ENCODE data around the gene ZNF385B.
"Not testable (repeated sequence)": the region's sequence is repeated elsewhere in the genome, so short reads cannot be mapped to it uniquely, and the experiment has no call there.

The ZNF385B gene

GRCh38 chr2:179861416-179862067 lies at the start of gene ZNF385B:
ZNF385B (minus strand) TSS chr2:179861612.
- no peak for DNase-seq

GRCh38 chr2:179910735-179911113 lies 49.3 kb upstream of the ZNF385B start:
- no peak for DNase-seq

GRCh38 chr2:179909845-179910734 lies 48.7 kb upstream of the ZNF385B start:
- no peak for DNase-seq

GRCh38 chr2:179900655-179901054 lies 39.2 kb upstream of the ZNF385B start:
- no peak for DNase-seq

GRCh38 chr2:179899666-179900065 lies 38.3 kb upstream of the ZNF385B start:
- no peak for DNase-seq

GRCh38 chr2:179898873-179899272 lies 37.5 kb upstream of the ZNF385B start:
- DNase-seq = no peak

GRCh38 chr2:179893616-179894015 lies 32.2 kb upstream of the ZNF385B start:
- no peak for DNase-seq

GRCh38 chr2:179891237-179891636 lies 29.8 kb upstream of the ZNF385B start:
- no peak for DNase-seq

GRCh38 chr2:179890666-179891065 lies 29.3 kb upstream of the ZNF385B start:
- no peak for DNase-seq

- DNase-seq = not testable (repeated sequence)
These were observed 27.2 kb upstream of the ZNF385B start for GRCh38 chr2:179888642-179889041.

GRCh38 chr2:179884193-179884592 lies 22.8 kb upstream of the ZNF385B start:
- DNase-seq = no peak

- DNase-seq = no peak
These were observed 21.7 kb upstream of the ZNF385B start for GRCh38 chr2:179882851-179883806.

- no peak for DNase-seq
These were observed 16.4 kb upstream of the ZNF385B start for GRCh38 chr2:179877601-179878364.

- no peak for DNase-seq
These were observed 14.9 kb upstream of the ZNF385B start for GRCh38 chr2:179876266-179876665.

GRCh38 chr2:179875864-179876263 lies 14.5 kb upstream of the ZNF385B start:
- DNase-seq = no peak

GRCh38 chr2:179862898-179863458 lies 1.6 kb upstream of the ZNF385B start:
- no peak for DNase-seq

- DNase-seq = no peak
These were observed 391 bp downstream of the ZNF385B start for GRCh38 chr2:179861027-179861415.

GRCh38 chr2:179860255-179861026 lies 971 bp downstream of the ZNF385B start:
- DNase-seq = no peak

- no peak for DNase-seq
These were observed 1.9 kb downstream of the ZNF385B start for GRCh38 chr2:179859523-179859922.

- DNase-seq = no peak
These were observed 4.2 kb downstream of the ZNF385B start for GRCh38 chr2:179857236-179857635.

GRCh38 chr2:179856205-179856604 lies 5.2 kb downstream of the ZNF385B start:
- DNase-seq = no peak
